Choroid plexus epithelial cell (primary cell): ENCODE measurements around the gene RAD21L1.

Experiments used
- DNase-seq: peaks from one replicate; pipeline ENCODE4 v3.0.0-alpha.2; 2010; ENCODE audit warnings: low read depth
- H3K4me3 ChIP-seq: 2 replicates; pipeline ENCODE4 v1.5.1; 2011; ENCODE audit warnings: low read depth, mild to moderate bottlenecking, control low read depth, low read length, moderate library complexity
- TF ChIP-seq, protein P1 (sequence below): conservative IDR thresholded peaks from 2 replicates; pipeline ENCODE4 v1.5.1; 2011; ENCODE audit warnings: low read depth, mild to moderate bottlenecking, control low read depth, inconsistent platforms, low read length, moderate library complexity

The RAD21L1 gene

DNA sequence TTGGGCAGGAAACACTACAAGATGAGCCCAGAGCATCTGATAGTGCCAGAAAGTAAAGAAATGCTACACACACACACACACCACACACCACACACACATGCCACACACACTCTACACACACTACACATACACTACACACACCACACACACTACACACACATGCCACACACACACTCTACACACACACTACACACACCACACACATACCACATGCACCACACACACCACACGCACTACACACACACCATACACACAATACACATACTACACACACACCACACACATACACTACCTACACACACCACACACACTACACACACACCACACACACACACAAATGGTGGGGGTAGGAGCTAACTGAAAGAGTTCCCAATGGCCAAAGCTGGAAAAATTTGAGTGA, 37.5 kb upstream of the RAD21L1 start:
- DNase-seq = no peak
- no peak overlapping the region for H3K4me3 ChIP-seq
- TF ChIP-seq, protein P1, sequence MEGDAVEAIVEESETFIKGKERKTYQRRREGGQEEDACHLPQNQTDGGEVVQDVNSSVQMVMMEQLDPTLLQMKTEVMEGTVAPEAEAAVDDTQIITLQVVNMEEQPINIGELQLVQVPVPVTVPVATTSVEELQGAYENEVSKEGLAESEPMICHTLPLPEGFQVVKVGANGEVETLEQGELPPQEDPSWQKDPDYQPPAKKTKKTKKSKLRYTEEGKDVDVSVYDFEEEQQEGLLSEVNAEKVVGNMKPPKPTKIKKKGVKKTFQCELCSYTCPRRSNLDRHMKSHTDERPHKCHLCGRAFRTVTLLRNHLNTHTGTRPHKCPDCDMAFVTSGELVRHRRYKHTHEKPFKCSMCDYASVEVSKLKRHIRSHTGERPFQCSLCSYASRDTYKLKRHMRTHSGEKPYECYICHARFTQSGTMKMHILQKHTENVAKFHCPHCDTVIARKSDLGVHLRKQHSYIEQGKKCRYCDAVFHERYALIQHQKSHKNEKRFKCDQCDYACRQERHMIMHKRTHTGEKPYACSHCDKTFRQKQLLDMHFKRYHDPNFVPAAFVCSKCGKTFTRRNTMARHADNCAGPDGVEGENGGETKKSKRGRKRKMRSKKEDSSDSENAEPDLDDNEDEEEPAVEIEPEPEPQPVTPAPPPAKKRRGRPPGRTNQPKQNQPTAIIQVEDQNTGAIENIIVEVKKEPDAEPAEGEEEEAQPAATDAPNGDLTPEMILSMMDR = no peak

DNA sequence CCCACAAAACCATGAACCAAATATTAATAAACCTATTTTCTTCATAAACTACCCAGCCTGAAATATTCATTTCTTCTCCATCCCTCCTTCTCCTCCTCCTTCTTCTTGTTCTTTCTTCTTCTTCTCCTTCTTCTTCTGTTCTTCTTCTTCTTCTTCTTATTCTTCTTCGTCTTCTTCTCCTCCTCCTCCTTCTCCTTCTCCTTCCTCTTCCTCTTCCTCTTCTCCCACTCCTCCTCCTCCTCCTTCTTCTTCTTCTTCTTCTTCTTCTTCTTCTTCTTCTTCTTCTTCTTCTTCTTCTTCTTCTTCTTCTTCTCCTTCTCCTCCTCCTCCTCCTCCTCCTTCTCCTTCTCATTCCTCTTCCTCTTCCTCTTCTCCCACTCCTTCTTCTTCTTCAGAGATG, 36.0 kb upstream of the RAD21L1 start:
- H3K4me3 ChIP-seq = no peak overlapping the region
- DNase-seq = no peak
- TF ChIP-seq, protein P1 = no peak

DNA sequence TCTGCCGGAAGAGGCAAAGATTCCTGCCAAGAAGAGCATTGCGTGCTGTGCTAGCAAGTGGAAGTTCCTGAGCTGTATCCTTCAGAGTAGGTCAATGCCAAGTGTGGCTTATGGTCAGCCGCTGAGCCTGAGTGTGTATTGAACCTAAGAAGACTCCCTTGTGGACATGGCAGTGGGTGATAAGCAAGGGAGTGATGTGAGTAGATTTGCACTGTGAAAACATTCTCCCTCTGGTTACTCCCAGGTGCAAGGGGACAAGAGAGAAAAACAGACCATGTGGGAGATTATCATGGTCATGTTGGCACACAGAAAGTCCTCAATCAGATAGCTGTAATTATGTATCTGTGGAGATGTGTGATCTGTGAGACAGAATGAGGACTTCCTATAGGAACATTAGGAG, 35.0 kb upstream of the RAD21L1 start:
- DNase-seq = no peak
- TF ChIP-seq, protein P1 = no peak
- H3K4me3 ChIP-seq = no peak overlapping the region

DNA sequence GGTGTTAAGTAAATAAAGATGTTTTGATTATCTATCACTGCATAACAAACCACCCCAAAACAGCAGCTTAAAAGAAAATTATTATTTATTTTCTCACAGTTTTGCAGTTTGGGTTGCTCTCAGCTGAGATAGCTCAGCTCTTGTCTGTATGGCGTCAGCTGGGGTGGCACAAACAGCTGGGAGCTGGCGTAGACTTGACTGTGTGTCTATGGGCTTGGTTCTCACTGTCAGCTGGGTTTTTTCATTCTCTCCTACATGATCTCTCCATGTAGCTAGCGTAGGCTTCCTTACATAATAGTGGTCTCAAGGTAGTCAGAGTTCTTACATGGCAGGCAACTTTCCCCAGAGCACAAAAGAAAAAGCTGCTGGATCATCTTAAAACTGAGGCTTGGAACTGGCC, 34.5 kb upstream of the RAD21L1 start:
- no peak overlapping the region for H3K4me3 ChIP-seq
- DNase-seq = no peak
- TF ChIP-seq, protein P1 = no peak

DNA sequence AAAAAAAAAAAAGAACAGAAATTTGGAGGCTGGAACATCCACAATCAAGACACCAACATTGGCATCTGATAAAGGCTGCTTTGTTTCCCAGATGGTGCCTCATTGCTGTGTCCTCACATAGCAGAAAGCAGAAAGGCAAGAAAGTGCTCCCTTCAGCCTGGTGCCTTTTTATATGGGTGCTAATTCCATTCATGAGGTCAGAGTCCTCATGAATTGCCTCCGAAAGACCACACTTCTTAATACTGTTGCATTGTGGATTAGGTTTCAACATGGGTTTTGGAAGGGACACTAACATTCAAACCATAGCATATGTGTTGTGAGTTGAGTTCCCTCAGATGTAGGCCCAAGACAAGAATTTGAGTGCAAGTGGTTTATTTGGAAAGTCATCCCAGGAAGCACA, 30.6 kb upstream of the RAD21L1 start:
- no peak overlapping the region for H3K4me3 ChIP-seq
- TF ChIP-seq, protein P1 = no peak
- no peak for DNase-seq

DNA sequence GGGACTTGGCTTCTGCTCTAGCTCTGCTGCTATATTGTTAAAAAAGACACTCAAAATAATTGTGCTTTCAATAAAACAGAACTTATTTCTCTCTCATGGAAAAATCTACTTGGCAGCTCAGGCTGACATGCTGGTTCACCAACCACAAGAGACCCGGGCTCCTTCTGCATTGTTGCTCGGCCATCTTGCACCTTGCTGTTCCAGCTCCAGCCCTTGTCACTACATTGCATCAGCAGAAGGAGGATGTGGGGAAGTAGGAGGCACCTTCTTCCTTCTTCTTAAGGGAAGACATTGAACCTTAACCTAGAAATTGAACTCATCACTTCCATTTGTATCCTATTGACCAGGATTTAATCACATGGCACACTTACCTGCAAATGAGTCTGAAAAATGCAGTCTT, 29.2 kb upstream of the RAD21L1 start:
- TF ChIP-seq, protein P1 = no peak
- DNase-seq = no peak
- H3K4me3 ChIP-seq = no peak overlapping the region

DNA sequence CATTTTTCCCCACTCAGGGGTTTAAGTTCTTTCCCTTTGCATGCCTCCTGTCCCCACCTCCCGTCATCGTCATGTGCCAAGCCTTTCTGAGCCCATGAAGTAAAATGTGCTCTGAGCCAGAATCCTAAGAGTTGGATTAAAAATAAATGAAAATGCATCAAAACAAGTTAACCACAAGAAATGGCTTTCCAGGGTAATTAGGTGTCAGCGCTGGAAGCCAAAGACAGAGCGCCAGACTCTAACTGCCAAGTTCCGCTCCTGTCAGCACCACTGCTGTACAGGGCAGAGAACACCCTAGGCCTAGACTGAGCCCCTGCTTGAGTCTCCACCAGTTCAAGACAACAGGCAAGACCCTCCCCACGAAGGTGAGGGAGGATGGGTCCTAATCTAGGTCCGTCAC, 28.0 kb upstream of the RAD21L1 start:
- no peak for DNase-seq
- TF ChIP-seq, protein P1 = no peak
- no peak overlapping the region for H3K4me3 ChIP-seq
